Measurements from ENCODE around the gene CALML5. TPM values are rescaled to one million over a fixed set of nuclear protein-coding genes. Genes with fewer than 3 reads are reported as not detected.

The CALML5 gene
- total and polyA plus RNA-seq, 4 donors: not detected

DNA sequence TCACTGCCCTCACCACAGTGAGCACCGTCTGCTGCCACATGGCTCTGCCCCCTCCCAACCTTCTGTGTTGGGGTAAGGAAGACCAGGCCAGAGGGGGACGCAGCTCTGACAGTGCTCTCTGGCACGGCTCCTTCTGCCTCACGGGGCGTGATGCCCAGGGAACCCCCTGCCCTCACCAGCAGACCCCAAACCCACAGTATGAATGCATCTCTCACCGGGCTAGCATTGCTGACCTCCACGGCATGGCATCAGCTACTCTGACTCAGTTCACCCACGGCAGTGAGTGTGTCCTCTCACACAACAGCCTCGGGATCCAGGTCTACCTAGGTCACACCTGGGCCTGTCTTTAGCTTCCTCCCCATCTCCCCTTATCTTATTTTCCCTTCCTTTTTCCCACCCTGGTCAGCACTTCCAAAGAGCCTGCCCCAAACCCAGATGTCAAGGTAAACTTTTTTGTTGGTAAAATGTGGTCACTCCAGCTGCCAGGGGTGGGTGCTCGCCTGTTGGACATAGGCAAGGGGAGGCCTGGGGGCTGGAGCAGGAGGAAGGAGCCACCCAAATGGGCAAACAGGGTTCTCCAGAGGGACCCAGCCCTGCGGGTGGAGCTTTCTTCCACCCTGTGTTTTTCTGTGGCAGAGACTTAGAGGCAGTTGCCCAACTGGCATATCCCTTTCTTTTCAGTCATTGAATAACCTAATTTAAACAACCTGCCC is 29.8 kb upstream of the CALML5 start:
- Histone ChIP-seq H3K4me3 (ENCODE audit: low read depth, low read length) (no peak overlapping the region), H3K36me3 (ENCODE audit: control insufficient read depth, insufficient read depth, low read length) (no peaks in the 10 kb centered on the region), H3K27ac (ENCODE audit: low read depth, low read length) (no peak overlapping the region), H3K9me3 (ENCODE audit: control insufficient read depth, insufficient read depth, low read length) (no peaks in the 10 kb centered on the region), H3K27me3 (ENCODE audit: control insufficient read depth, insufficient read depth, low read length) (no peaks in the 10 kb centered on the region), H3K4me1 (ENCODE audit: control insufficient read depth, insufficient read depth, low read length) (peaks cover 11% of the 10 kb centered on the region)
- DNase-seq (ENCODE audit: low read depth in 4 of 6, low spot score in 6 of 6): no peak
- 87% methylated on average over 10 of the region's 11 CpGs for WGBS (ENCODE audit: insufficient coverage)

GRCh38 chr10:5527332-5528200 is 28.2 kb upstream of the CALML5 start:
- WGBS (ENCODE audit: insufficient coverage): 81% methylated on average over 7 of the region's 10 CpGs
- Histone ChIP-seq H3K36me3 (ENCODE audit: control insufficient read depth, insufficient read depth, low read length) (no peaks in the 10 kb centered on the region), H3K4me1 (ENCODE audit: control insufficient read depth, insufficient read depth, low read length) (peaks cover 5% of the 10 kb centered on the region), H3K27me3 (ENCODE audit: control insufficient read depth, insufficient read depth, low read length) (no peaks in the 10 kb centered on the region), H3K9me3 (ENCODE audit: control insufficient read depth, insufficient read depth, low read length) (no peaks in the 10 kb centered on the region), H3K4me3 (ENCODE audit: low read depth, low read length) (no peak overlapping the region), H3K27ac (ENCODE audit: low read depth, low read length) (no peak overlapping the region)
- no peak for DNase-seq (ENCODE audit: low read depth in 4 of 6, low spot score in 6 of 6)

DNA sequence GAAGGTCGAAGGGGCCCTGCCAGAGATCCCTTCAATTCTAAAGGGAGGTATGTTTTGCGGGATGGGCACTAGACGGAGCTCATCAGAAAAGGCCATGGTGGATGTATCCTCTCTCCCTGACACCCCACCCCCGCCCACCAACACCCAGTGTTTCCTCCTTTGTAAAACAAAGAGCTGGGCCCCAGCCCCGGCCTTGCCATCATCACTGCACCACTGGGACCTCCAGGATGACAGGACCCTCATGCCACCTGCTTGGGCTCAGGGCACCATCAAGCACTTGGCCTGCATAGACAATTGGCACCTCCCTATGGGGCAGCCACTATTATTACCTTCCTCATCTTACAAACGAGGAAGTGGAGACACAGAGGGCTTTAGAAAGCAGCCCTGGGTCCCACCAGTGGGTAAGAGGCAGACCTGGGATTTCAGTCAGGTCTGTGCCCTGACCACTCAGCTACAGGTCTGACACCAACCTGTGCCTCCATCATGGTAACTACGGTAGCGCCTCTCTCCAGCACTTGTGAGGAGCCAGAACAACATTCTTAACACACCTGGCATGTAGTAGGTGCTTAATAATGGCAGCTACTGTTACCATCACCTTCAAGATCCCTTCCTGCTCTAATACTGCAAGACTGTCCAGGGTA is 27.4 kb upstream of the CALML5 start:
- no peak for DNase-seq (ENCODE audit: low read depth in 4 of 6, low spot score in 6 of 6)
- Histone ChIP-seq H3K27ac (ENCODE audit: low read depth, low read length) (no peak overlapping the region), H3K27me3 (ENCODE audit: control insufficient read depth, insufficient read depth, low read length) (no peaks in the 10 kb centered on the region), H3K9me3 (ENCODE audit: control insufficient read depth, insufficient read depth, low read length) (no peaks in the 10 kb centered on the region), H3K36me3 (ENCODE audit: control insufficient read depth, insufficient read depth, low read length) (no peaks in the 10 kb centered on the region), H3K4me1 (ENCODE audit: control insufficient read depth, insufficient read depth, low read length) (peaks cover 4% of the 10 kb centered on the region), H3K4me3 (ENCODE audit: low read depth, low read length) (no peak overlapping the region)
- 84% methylated on average over 3 of the region's 8 CpGs for WGBS (ENCODE audit: insufficient coverage)

DNA sequence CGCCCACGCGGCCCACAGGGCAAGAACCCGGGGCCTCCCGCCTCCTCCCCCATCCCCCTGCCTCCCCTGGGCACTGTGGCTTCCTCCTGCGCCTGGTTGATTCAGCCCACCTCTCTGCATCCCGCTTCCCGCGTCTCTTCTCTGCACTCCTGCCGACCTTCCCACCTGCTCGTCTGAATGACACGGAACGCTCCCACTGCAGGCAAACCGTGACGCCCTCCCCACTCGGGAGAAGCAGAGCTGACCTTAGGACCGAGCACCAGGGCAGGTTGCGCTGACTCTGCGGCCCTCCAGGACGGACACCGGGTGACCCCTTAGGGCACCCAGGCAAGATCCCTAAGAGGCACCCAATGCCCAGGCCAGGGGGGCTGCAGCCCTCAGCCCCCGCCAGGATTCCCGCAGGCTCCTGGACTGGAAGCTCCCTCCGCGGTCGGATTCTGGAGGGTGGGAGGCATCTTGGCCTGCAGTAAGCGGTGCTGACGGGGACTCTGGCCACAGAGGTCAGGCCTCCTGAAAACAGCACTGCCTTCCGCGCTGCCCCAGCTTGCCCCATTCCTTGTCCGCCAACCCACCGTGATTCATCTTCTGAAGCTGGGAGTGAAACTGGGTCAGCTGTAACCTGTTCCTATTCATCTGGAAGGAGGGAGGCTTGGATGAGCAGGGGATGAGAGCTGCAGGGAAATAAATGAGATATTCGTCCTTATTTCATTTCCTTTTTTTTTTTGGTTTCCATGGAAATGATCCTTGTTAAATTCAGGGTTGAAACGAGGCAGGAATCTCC is 26.4 kb upstream of the CALML5 start:
- H3K4me3 ChIP-seq (ENCODE audit: low read depth, low read length): no peak overlapping the region
- H3K4me1 ChIP-seq (ENCODE audit: control insufficient read depth, insufficient read depth, low read length): peaks cover 4% of the 10 kb centered on the region
- no peaks in the 10 kb centered on the region for H3K36me3 ChIP-seq (ENCODE audit: control insufficient read depth, insufficient read depth, low read length)
- H3K27me3 ChIP-seq (ENCODE audit: control insufficient read depth, insufficient read depth, low read length): no peaks in the 10 kb centered on the region
- H3K27ac ChIP-seq (ENCODE audit: low read depth, low read length): no peak overlapping the region
- no peaks in the 10 kb centered on the region for H3K9me3 ChIP-seq (ENCODE audit: control insufficient read depth, insufficient read depth, low read length)
- peak in 2 of 6 donors; percentile 51 to 67 for DNase-seq (ENCODE audit: low read depth in 4 of 6, low spot score in 6 of 6)
- 91% methylated on average over 30 of the region's 34 CpGs for WGBS (ENCODE audit: insufficient coverage)

GRCh38 chr10:5524641-5525560 is 25.5 kb upstream of the CALML5 start, which contains the start of gene CALML3:
Gene CALML3, plus strand, starts transcription at chr10:5524961. Its CDS starts 125 bp downstream, at chr10:5525086.
- H3K27me3 ChIP-seq (ENCODE audit: control insufficient read depth, insufficient read depth, low read length): no peaks in the 10 kb centered on the region
- H3K36me3 ChIP-seq (ENCODE audit: control insufficient read depth, insufficient read depth, low read length): no peaks in the 10 kb centered on the region
- 94% methylated on average over 63 of the region's 64 CpGs for WGBS (ENCODE audit: insufficient coverage)
- H3K4me1 ChIP-seq (ENCODE audit: control insufficient read depth, insufficient read depth, low read length): peaks cover 4% of the 10 kb centered on the region
- no peaks in the 10 kb centered on the region for H3K9me3 ChIP-seq (ENCODE audit: control insufficient read depth, insufficient read depth, low read length)
- H3K27ac ChIP-seq (ENCODE audit: low read depth, low read length): no peak within 1 kb of the TSS
- H3K4me3 ChIP-seq (ENCODE audit: low read depth, low read length): no peak within 1 kb of the TSS
- DNase-seq (ENCODE audit: low read depth in 4 of 6, low spot score in 6 of 6): no peak

- Histone ChIP-seq H3K27me3 (ENCODE audit: control insufficient read depth, insufficient read depth, low read length) (no peaks in the 10 kb centered on the region), H3K4me1 (ENCODE audit: control insufficient read depth, insufficient read depth, low read length) (peaks cover 4% of the 10 kb centered on the region), H3K27ac (ENCODE audit: low read depth, low read length) (no peak overlapping the region), H3K4me3 (ENCODE audit: low read depth, low read length) (no peak overlapping the region), H3K36me3 (ENCODE audit: control insufficient read depth, insufficient read depth, low read length) (no peaks in the 10 kb centered on the region), H3K9me3 (ENCODE audit: control insufficient read depth, insufficient read depth, low read length) (no peaks in the 10 kb centered on the region)
- DNase-seq (ENCODE audit: low read depth in 4 of 6, low spot score in 6 of 6): no peak
- WGBS (ENCODE audit: insufficient coverage): 90% methylated on average over 8 of the region's 11 CpGs
Observed at GRCh38 chr10:5523796-5524574, 24.6 kb upstream of the CALML5 start.

DNA sequence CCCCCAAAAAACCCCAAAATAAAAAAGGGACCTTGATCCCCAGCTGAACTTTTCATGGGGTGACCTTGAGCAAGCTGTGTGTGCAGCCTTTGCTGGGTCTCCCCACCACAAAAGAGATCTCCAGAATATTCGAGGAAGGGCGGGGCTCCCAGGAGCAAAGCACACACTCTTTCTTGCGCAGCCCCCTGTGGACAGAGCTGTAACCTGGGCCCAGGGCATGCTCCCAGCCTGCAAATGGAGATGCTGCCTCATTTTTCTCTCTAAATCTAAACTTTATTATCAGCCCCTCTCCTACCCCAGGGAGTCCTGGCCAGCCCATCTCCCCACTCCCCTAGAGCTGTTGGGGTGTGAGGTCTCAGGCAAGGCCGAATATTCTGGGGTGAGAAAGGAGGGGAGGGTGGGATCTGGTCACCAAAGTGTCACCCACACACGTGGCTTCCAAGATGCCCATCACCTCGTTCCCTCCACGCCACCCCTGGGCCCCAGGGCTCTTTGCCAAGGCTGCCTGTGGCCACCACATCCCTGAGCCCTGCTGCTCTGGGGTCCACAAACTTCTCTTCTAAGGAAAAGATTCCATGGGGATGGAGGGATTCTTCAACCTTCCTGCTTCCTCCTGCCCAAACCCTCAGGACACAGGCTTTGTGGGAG is 23.7 kb upstream of the CALML5 start:
- DNase-seq (ENCODE audit: low read depth in 4 of 6, low spot score in 6 of 6): no peak
- no peak overlapping the region for H3K4me3 ChIP-seq (ENCODE audit: low read depth, low read length)
- no peaks in the 10 kb centered on the region for H3K27me3 ChIP-seq (ENCODE audit: control insufficient read depth, insufficient read depth, low read length)
- 88% methylated on average over 3 of the region's 7 CpGs for WGBS (ENCODE audit: insufficient coverage)
- H3K4me1 ChIP-seq (ENCODE audit: control insufficient read depth, insufficient read depth, low read length): peaks cover 4% of the 10 kb centered on the region
- no peaks in the 10 kb centered on the region for H3K36me3 ChIP-seq (ENCODE audit: control insufficient read depth, insufficient read depth, low read length)
- no peaks in the 10 kb centered on the region for H3K9me3 ChIP-seq (ENCODE audit: control insufficient read depth, insufficient read depth, low read length)
- H3K27ac ChIP-seq (ENCODE audit: low read depth, low read length): no peak overlapping the region

DNA sequence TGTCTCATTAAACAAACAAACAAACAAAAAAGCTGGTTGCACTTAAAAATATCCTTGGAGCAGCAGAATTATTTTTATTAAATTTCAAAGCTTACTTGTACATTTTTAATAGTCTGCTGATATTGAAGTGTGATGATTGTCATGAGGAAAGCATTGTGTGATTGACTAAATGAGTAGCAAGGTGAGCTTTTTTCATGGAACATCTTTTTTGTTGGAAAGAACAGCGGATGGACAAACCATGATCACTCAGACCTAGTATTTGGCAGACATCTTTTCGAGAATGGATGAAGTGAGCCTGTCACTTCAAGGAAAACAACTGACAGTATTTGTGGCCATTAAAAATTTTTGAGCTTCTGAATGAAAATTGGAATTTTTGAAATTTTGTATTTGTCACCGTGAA is 19.7 kb upstream of the CALML5 start:
- DNase-seq (ENCODE audit: low read depth in 4 of 6, low spot score in 6 of 6): no peak
- no peaks in the 10 kb centered on the region for H3K36me3 ChIP-seq (ENCODE audit: control insufficient read depth, insufficient read depth, low read length)
- no peak overlapping the region for H3K4me3 ChIP-seq (ENCODE audit: low read depth, low read length)
- H3K27me3 ChIP-seq (ENCODE audit: control insufficient read depth, insufficient read depth, low read length): no peaks in the 10 kb centered on the region
- no peak overlapping the region for H3K27ac ChIP-seq (ENCODE audit: low read depth, low read length)
- H3K4me1 ChIP-seq (ENCODE audit: control insufficient read depth, insufficient read depth, low read length): no peaks in the 10 kb centered on the region
- H3K9me3 ChIP-seq (ENCODE audit: control insufficient read depth, insufficient read depth, low read length): no peaks in the 10 kb centered on the region
- 93% methylated on average over 3 of the region's 3 CpGs for WGBS (ENCODE audit: insufficient coverage)

Measured in spinal cord (tissue), 10 donors.